ENCODE data around the gene GSN.

DNA sequence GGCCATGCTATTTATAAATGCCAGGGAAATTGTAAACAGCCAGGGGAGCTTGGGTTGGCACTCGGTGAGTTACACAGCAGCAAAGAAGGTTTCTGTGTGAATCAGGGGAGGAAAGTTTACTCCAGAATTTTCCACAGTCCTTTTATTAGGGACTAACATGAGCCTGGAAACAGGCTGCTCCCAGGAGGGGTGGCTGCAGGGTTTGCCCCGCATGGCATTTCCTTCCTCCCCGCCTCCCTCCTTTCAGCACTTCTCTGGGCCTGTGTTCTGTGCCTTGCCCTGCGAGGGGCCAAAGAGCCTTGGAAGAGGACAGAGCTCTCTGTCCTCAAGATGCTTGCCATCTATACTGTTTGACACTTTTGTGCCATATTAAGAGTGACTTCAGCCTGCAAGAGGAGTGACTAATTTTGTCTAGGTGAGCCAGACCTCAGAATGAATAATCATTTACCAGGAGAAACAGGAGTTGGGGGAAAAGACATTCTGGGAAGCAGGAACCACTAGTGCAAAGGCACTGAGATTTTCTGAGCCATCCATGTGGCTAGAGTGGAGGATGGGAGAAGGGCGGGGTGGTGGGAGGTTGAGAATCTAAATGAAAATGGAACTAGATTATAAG, 1.8 kb downstream of the GSN start:
- TF ChIP-seq, protein P1, sequence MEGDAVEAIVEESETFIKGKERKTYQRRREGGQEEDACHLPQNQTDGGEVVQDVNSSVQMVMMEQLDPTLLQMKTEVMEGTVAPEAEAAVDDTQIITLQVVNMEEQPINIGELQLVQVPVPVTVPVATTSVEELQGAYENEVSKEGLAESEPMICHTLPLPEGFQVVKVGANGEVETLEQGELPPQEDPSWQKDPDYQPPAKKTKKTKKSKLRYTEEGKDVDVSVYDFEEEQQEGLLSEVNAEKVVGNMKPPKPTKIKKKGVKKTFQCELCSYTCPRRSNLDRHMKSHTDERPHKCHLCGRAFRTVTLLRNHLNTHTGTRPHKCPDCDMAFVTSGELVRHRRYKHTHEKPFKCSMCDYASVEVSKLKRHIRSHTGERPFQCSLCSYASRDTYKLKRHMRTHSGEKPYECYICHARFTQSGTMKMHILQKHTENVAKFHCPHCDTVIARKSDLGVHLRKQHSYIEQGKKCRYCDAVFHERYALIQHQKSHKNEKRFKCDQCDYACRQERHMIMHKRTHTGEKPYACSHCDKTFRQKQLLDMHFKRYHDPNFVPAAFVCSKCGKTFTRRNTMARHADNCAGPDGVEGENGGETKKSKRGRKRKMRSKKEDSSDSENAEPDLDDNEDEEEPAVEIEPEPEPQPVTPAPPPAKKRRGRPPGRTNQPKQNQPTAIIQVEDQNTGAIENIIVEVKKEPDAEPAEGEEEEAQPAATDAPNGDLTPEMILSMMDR (IDR thresholded peaks at IDR 0.05), result no peak
- no peak for TF ChIP-seq EZH2 (IDR thresholded peaks at IDR 0.05; ENCODE audit: borderline replicate concordance, insufficient read depth, low read depth, low read length, poor library complexity, severe bottlenecking)
